IMR-90 (cell line): ENCODE data around the gene CARS2. TPM values are rescaled to one million over a fixed set of nuclear protein-coding genes. Genes with fewer than 3 reads are reported as not detected.

Experiments used
- ATAC-seq: fragments of 200-7000 bp; cut with Tn5 transposase; 2 replicates; pipeline ENCODE4 v1.9.1; 2020; ENCODE audit warnings: low read depth, mild to moderate bottlenecking, moderate library complexity
- BruUV-seq: library from RNA; stranded (reverse); fragments of 400-500 nt; replicated peaks from 2 replicates; lab custom pipeline; 2021; lab: Mats Ljungman, UMichigan
- CTCF ChIA-PET: fragments of 300-600 bp; formaldehyde crosslinking; extraction: SDS; loops from one replicate; lab custom pipeline; 2021; ENCODE audit warnings: antibody characterized with exemption; lab: Yijun Ruan, JAX
- POLR2A ChIA-PET: fragments of 300-600 bp; sonication (Branson Sonifier 250); formaldehyde crosslinking; loops from one replicate; lab custom pipeline; 2022; ENCODE audit warnings: antibody characterized with exemption; ENCODE audit not compliant: unreplicated experiment; lab: Charles Lee
- DNase-seq: peaks from one replicate; pipeline ENCODE4 v3.0.0; 2013
- H2AFZ ChIP-seq: replicated peaks from 2 replicates; pipeline ENCODE3; 2013; ENCODE audit warnings: low read length, mild to moderate bottlenecking; ENCODE audit not compliant: poor library complexity
- H2AK5ac ChIP-seq: 2 replicates; pipeline ENCODE4 v1.6.1; 2013; ENCODE audit warnings: low read depth, low read length, inconsistent platforms
- H2AK9ac ChIP-seq: replicated peaks from 2 replicates; pipeline ENCODE3; 2013; ENCODE audit warnings: mild to moderate bottlenecking, low read depth, low read length, moderate library complexity; ENCODE audit not compliant: poor library complexity
- H2BK120ac ChIP-seq: 2 replicates; pipeline ENCODE4 v1.6.1; 2013; ENCODE audit warnings: low read depth, low read length, inconsistent platforms
- H2BK15ac ChIP-seq: 3 replicates; pipeline ENCODE4 v1.6.1; 2013; ENCODE audit warnings: low read depth, low read length, inconsistent platforms
- H2BK20ac ChIP-seq: 2 replicates; pipeline ENCODE4 v1.6.1; 2013; ENCODE audit warnings: low read depth, mild to moderate bottlenecking, inconsistent platforms, low read length, moderate library complexity
- H2BK5ac ChIP-seq: 2 replicates; pipeline ENCODE4 v1.6.1; 2013; ENCODE audit warnings: mild to moderate bottlenecking, low read depth, low read length, inconsistent platforms; ENCODE audit not compliant: poor library complexity, severe bottlenecking
- H3K14ac ChIP-seq: replicated peaks from 2 replicates; pipeline ENCODE4 v1.6.1; 2013; ENCODE audit warnings: low read depth, low read length, inconsistent platforms
- H3K18ac ChIP-seq: 2 replicates; pipeline ENCODE4 v1.6.1; 2013; ENCODE audit warnings: low read depth, low read length, control low read depth
- H3K23ac ChIP-seq: 2 replicates; pipeline ENCODE4 v1.6.1; 2013; ENCODE audit warnings: low read depth, low read length, inconsistent platforms
- H3K27ac ChIP-seq: 2 replicates; pipeline ENCODE4 v1.5.1; 2013; ENCODE audit warnings: mild to moderate bottlenecking, control low read depth, low read length; ENCODE audit not compliant: insufficient read depth
- H3K27me3 ChIP-seq: 2 replicates; pipeline ENCODE4 v1.6.1; 2013; ENCODE audit warnings: low read length; ENCODE audit not compliant: control insufficient read depth, insufficient read depth
- H3K36me3 ChIP-seq: 2 replicates; pipeline ENCODE4 v1.6.1; 2013; ENCODE audit warnings: low read length, mixed read lengths; ENCODE audit not compliant: control insufficient read depth, insufficient read depth
- H3K4ac ChIP-seq: 2 replicates; pipeline ENCODE4 v1.6.1; 2013; ENCODE audit warnings: low read depth, low read length, inconsistent platforms
- H3K4me1 ChIP-seq: 2 replicates; pipeline ENCODE4 v1.6.1; 2013; ENCODE audit warnings: low read length, mixed read lengths; ENCODE audit not compliant: control insufficient read depth, insufficient read depth
- H3K4me2 ChIP-seq: 2 replicates; pipeline ENCODE4 v1.6.1; 2013; ENCODE audit warnings: low read depth, mild to moderate bottlenecking, control low read depth, low read length, moderate library complexity
- H3K4me3 ChIP-seq: 2 replicates; pipeline ENCODE4 v1.5.1; 2013; ENCODE audit warnings: low read depth, mild to moderate bottlenecking, control low read depth, low read length, moderate library complexity; ENCODE audit not compliant: insufficient read depth
- H3K56ac ChIP-seq: 2 replicates; pipeline ENCODE4 v1.6.1; 2013; ENCODE audit warnings: low read length, inconsistent platforms; ENCODE audit not compliant: insufficient read depth; ENCODE audit errors: extremely low read depth
- H3K79me1 ChIP-seq, 2 experiments: 2 replicates each; pipeline ENCODE4 v1.6.1; 2013; ENCODE audit warnings: low read length in 2 of 2, inconsistent platforms in 1 of 2, low read depth in 1 of 2
- H3K9ac ChIP-seq: 2 replicates; pipeline ENCODE4 v1.6.1; 2013; ENCODE audit warnings: low read depth, low read length, control low read depth
- H3K9me1 ChIP-seq: 2 replicates; pipeline ENCODE4 v1.6.1; 2013; ENCODE audit warnings: low read length, inconsistent platforms; ENCODE audit not compliant: insufficient read depth
- H3K9me3 ChIP-seq: 2 replicates; pipeline ENCODE4 v1.6.1; 2013; ENCODE audit warnings: low read length; ENCODE audit not compliant: control insufficient read depth, insufficient read depth
- H4K20me1 ChIP-seq: 2 replicates; pipeline ENCODE4 v1.6.1; 2013; ENCODE audit warnings: low read length, inconsistent platforms; ENCODE audit not compliant: insufficient read depth
- H4K5ac ChIP-seq: 2 replicates; pipeline ENCODE4 v1.6.1; 2013; ENCODE audit warnings: mild to moderate bottlenecking, low read depth, low read length, control low read depth
- H4K8ac ChIP-seq, 2 experiments: 2 replicates each; pipeline ENCODE4 v1.6.1; 2013; ENCODE audit warnings: low read depth in 2 of 2, low read length in 2 of 2, control low read depth in 1 of 2, inconsistent platforms in 1 of 2
- H4K91ac ChIP-seq: 2 replicates; pipeline ENCODE4 v1.6.1; 2013; ENCODE audit warnings: low read depth, low read length, inconsistent platforms; ENCODE audit not compliant: insufficient read depth
- BHLHE40 ChIP-seq: fragments of 150-350 bp; IDR thresholded peaks from 2 replicates; pipeline ENCODE4 v1.6.1; 2016; ENCODE audit warnings: mild to moderate bottlenecking, low read depth, low read length
- CHD1 ChIP-seq: IDR thresholded peaks from 2 replicates; pipeline ENCODE4 v1.6.1; 2012; ENCODE audit warnings: low read depth, low read length, improper control_type of control experiment
- FOS ChIP-seq: fragments of 150-350 bp; IDR thresholded peaks from 2 replicates; pipeline ENCODE4 v1.6.1; 2016; ENCODE audit warnings: low read depth, low read length
- MAFK ChIP-seq: IDR thresholded peaks from 2 replicates; pipeline ENCODE4 v1.6.1; 2012; ENCODE audit warnings: low read depth, low read length, improper control_type of control experiment
- MXI1 ChIP-seq: IDR thresholded peaks from 2 replicates; pipeline ENCODE4 v1.6.1; 2012; ENCODE audit warnings: low read depth, mild to moderate bottlenecking, low read length, moderate library complexity, borderline replicate concordance
- POLR2A ChIP-seq: IDR thresholded peaks from 2 replicates; pipeline ENCODE4 v1.6.1; 2012; ENCODE audit warnings: mild to moderate bottlenecking, low read depth, low read length
- RCOR1 ChIP-seq: IDR thresholded peaks from 2 replicates; pipeline ENCODE4 v1.6.1; 2012; ENCODE audit warnings: mild to moderate bottlenecking, low read length, improper control_type of control experiment; ENCODE audit not compliant: insufficient replicate concordance
- RFX5 ChIP-seq: IDR thresholded peaks from 2 replicates; pipeline ENCODE4 v1.8.0; 2012; ENCODE audit warnings: low read depth, mild to moderate bottlenecking, low read length, moderate library complexity
- WGBS, 2 experiments: methylation state at CpG; one replicate each; pipeline versions ENCODE4 v1.1.5 to v1.1.7; 2013; ENCODE audit warnings: missing lambda C conversion rate in 2 of 2; ENCODE audit not compliant: insufficient read length in 1 of 2; ENCODE audit errors: extremely low coverage in 2 of 2; 5-methylcytosine and 5-hydroxymethylcytosine counted together
- dilution Hi-C: fragments of 300-500 bp; cut with HindIII; formaldehyde crosslinking; loops from one replicate; pipeline ENCODE4 v1.14.3; 2018; ENCODE audit warnings: low sequenced_read_pairs; ENCODE audit not compliant: unreplicated experiment
- in situ Hi-C: fragments of 300-500 bp; cut with MboI; formaldehyde crosslinking; loops from 3 replicates; pipeline ENCODE4 v1.14.3; 2019; ENCODE audit warnings: low sequenced_read_pairs, inconsistent platforms, mixed read lengths
- intact Hi-C: fragments of 100-400 bp; cut with micrococcal nuclease; formaldehyde crosslinking; loops from 2 replicates; pipeline ENCODE4 v1.10.0; 2022
- polyA plus RNA-seq, 3 experiments: library from polyadenylated mRNA; depleted of rRNA; stranded (reverse); fragments of >200 nt; gene quantifications; 2 replicates each; pipeline ENCODE4 v1.2.3, GENCODE V29; 2012; ENCODE audit warnings: low replicate concordance in 1 of 3
- total RNA-seq: library from RNA; depleted of rRNA; stranded (reverse); fragments of >200 nt; gene quantifications from 2 replicates; pipeline ENCODE4 v1.2.3, GENCODE V29; 2012
- TF ChIP-seq, protein P1 (sequence below): conservative IDR thresholded peaks from 2 replicates; pipeline ENCODE4 v1.5.1; 2012; ENCODE audit warnings: mild to moderate bottlenecking, low read depth, low read length, improper control_type of control experiment

Gene CARS2
- total and polyA plus RNA-seq, 2 of the 4 experiments (the other 2 are of a cell fraction) = 76.2 to 76.4 TPM

DNA sequence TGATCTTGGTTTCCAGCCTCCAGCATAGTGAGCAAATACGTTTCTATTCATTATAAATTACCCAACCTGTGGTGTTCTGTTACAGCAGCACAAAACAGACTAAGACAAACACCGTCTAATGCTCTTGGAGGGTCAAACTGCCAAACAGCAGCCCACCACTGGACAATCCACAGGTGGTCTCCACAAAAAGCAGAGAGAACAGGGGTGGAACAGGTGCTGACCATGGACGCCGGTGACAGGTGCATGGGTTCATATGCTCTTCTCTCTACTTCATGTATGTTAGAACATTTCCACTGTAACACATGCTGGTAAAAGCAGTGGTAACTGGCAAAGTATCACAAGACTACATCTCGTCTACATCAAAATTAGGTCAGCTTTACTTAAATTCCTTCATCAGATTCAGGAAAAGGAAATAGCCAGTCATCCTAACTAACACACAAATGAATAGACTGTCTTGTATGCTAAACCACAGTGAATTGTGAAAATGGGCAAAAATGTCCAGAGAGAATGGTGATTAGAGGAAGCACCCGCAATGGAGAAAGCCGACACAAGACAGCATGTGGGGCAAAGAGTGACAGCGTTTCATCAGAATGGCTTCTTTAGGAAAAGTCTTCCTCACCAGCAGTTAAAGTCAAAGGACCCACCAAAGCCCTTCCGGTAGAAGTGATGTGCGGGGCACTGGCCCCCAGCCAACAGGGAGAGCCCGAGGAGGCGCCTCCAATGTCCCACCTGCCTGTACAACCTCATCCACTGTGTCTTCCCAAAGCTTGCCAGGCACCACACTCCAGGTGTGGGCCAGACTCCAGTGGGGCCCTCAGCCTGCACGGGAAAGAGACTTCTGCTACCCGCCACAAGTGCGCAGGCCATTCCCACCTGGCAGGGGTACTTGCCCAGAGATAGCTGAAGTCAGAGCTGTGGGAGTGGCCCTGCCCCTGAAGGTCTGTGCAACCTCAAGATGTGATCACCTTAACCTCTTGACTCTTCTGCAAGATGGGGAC, 6.5 kb downstream of the CARS2 start:
- ATAC-seq = no peak
- ChIA-PET POLR2A (no interaction called here), CTCF (no interaction called here)
- no peaks in the 10 kb centered on the region for H3K27me3 ChIP-seq
- no peak overlapping the region for H3K27ac ChIP-seq
- in situ Hi-C loops (no loop called here), intact Hi-C loops (no loop called here), dilution Hi-C loops (no loop called here)
- peaks cover 51 to 71% of the 10 kb centered on the region in 2 experiments for H3K79me1 ChIP-seq
- TF ChIP-seq FOS (no peak), MAFK (no peak), CHD1 (no peak), POLR2A (no peak), MXI1 (no peak), RCOR1 (no peak), BHLHE40 (no peak), RFX5 (no peak)
- TF ChIP-seq, protein P1, sequence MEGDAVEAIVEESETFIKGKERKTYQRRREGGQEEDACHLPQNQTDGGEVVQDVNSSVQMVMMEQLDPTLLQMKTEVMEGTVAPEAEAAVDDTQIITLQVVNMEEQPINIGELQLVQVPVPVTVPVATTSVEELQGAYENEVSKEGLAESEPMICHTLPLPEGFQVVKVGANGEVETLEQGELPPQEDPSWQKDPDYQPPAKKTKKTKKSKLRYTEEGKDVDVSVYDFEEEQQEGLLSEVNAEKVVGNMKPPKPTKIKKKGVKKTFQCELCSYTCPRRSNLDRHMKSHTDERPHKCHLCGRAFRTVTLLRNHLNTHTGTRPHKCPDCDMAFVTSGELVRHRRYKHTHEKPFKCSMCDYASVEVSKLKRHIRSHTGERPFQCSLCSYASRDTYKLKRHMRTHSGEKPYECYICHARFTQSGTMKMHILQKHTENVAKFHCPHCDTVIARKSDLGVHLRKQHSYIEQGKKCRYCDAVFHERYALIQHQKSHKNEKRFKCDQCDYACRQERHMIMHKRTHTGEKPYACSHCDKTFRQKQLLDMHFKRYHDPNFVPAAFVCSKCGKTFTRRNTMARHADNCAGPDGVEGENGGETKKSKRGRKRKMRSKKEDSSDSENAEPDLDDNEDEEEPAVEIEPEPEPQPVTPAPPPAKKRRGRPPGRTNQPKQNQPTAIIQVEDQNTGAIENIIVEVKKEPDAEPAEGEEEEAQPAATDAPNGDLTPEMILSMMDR = no peak
- H2BK15ac ChIP-seq = no peak overlapping the region
- no peak overlapping the region for H4K91ac ChIP-seq
- H2AK9ac ChIP-seq = no peak overlapping the region
- H3K9me3 ChIP-seq = no peaks in the 10 kb centered on the region
- peaks cover 10% of the 10 kb centered on the region for H3K9me1 ChIP-seq
- no peak overlapping the region for H3K4me3 ChIP-seq
- no peak overlapping the region for H3K23ac ChIP-seq
- no peak overlapping the region for H3K4ac ChIP-seq
- H2BK5ac ChIP-seq = no peak overlapping the region
- no TSS peak for BruUV-seq
- no peak overlapping the region for H4K5ac ChIP-seq
- WGBS, 2 experiments = 100% methylated on average over 1 of the region's 15 CpGs; no CpG with 5 or more reads in 1 of the 2 experiments
- H2BK20ac ChIP-seq = no peak overlapping the region
- peaks cover 13% of the 10 kb centered on the region for H3K4me1 ChIP-seq
- H3K18ac ChIP-seq = no peak overlapping the region
- no peak overlapping the region for H3K56ac ChIP-seq
- no peak overlapping the region for H4K8ac ChIP-seq
- H3K9ac ChIP-seq = no peak overlapping the region
- no peak overlapping the region for H2BK120ac ChIP-seq
- H3K36me3 ChIP-seq = peaks cover 39% of the 10 kb centered on the region
- no peak overlapping the region for H3K4me2 ChIP-seq
- H3K14ac ChIP-seq = no peak overlapping the region
- peaks cover 13% of the 10 kb centered on the region for H4K20me1 ChIP-seq
- no peak overlapping the region for H2AK5ac ChIP-seq
- DNase-seq = no peak
- no peak overlapping the region for H2AFZ ChIP-seq
